ENCODE results near the gene SMYD2.

The SMYD2 gene

DNA sequence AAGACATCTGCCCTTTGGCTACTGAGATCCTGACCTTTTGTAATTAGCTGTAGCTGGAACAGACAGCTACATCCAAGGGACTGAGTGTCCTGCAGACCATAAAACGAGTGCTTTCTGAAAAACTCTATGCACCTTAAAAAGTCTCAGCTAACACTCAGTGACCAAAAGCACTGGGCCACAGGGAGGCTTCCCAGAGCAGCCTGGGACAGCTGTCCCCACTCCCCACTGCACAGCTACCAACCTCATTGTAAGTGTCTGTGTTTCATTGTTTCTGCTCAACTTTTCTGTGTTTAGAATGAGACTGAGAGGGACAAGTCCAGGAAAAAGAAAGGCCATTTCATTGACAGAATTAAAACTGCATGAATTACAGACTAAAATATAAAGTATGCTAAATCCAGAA, 80.7 kb downstream of the SMYD2 start:
- DNase-seq (ENCODE audit: low read depth, low spot score) = no peak

DNA sequence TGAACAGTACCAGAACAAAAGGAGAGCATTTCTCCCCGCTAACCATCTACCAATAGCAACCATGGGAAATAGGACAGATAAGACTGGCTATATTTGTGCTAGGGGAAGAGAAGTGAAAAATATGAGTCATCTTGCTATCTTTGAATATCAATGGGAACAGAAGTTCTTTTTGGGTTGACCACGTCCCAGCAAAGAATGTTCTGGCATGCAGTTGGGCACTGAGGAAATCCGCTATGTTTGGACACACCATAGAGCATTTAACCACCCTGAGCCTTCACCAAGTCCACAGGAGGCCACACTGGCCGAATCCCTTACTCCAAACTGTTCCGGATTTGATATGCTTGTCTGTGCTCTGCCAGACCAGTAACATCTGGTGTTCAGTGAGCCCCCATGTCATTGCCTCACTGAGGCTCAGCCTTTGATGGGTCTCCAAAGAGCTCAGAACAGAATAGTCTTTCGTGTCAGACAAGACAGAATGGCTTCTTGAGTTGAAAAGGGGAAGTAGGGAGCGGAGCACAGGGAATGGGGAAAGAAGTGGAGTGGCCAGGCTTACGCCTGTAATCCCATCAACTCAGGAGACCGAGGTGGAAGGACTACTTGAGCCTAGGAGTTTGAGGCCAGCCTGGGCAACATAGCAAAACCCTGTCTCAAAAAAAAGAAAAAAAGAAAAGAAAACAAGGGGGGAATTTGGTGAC, 81.4 kb downstream of the SMYD2 start:
- no peak for DNase-seq (ENCODE audit: low read depth, low spot score)

DNA sequence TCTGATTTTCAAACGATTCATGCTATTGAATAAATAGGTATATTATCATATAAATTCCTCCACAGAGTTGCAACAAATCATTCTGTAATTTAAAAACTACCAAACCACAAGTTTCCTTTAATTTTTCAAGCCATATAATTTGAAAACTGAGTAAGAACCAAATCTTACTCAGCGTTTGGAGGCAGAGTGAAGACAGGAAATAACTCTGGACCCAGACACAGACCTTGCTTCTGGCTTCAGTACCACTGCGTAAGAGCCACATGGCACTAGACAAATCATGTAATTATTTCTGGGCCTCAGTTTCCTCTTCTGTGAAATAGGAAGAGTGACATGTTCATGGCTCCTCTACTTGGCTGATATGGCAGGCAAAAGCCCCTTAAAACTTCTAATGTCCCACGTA, 82.4 kb downstream of the SMYD2 start:
- DNase-seq (ENCODE audit: low read depth, low spot score) = no peak

DNA sequence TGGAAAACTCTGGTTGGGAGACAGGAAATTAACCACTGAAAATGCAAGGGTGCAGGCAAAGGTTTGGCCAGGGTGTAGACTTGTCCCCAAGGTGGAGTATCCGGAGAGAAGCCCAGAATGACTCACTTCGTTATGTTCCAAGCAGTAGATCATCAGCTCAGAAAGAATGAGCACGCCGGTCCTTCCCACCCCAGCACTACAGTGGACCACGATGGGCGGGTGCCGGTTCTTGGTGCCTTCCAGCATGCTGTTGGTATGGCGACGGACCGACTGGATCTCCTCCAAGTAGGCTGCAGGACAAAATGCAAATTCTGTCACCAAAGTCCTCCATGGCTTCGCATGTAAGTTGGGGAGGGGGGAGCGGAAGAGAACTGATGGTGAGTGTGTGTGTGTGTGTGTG, 83.4 kb downstream of the SMYD2 start:
- DNase-seq (ENCODE audit: low read depth, low spot score) = no peak

DNA sequence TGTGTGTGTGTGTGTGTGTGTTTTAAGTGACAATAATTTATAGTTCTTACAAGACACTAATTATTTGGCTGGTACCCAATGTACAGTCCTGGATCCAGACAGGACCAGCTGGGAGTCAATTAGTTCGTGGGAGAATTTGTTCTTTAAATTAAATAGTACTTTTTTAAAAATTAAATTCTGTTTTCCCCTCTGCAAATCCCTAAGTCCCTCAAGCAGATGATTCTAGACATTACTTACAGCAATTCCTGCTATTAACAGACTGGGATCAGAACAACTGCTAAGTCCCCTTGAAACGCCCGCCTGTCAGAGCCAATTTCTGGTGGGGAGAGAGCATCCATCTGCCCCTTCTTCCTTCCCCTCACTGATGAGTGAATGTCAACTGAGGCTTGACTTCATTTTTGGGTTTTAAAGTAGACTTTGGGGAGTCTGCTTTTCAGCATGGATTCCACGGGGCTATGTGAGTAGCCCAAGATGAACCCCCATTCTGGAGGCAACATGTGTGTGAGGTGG, 83.9 kb downstream of the SMYD2 start:
- no peak for DNase-seq (ENCODE audit: low read depth, low spot score)

DNA sequence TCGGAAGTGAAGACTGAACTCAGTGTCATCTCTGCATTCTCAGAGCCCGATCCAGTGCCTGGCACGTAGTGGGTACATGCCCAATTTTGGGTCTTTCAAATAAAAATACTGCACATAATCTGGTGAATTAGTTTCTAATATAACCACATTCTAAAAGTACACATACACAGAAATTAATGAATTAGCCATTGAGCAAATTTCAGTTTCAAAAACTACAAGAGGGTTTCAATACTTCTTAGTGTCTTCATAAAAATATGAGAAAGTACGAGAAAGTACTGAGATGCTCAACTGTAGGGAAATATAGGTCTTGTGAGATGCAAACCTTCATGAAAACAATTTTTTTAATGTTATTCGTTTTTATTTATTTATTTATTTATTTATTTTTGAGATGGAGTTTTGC, 86.9 kb downstream of the SMYD2 start:
- DNase-seq (ENCODE audit: low read depth, low spot score) = no peak

GRCh38 chr1:214369364-214369763, 88.4 kb downstream of the SMYD2 start:
- DNase-seq (ENCODE audit: low read depth, low spot score) = no peak

DNA sequence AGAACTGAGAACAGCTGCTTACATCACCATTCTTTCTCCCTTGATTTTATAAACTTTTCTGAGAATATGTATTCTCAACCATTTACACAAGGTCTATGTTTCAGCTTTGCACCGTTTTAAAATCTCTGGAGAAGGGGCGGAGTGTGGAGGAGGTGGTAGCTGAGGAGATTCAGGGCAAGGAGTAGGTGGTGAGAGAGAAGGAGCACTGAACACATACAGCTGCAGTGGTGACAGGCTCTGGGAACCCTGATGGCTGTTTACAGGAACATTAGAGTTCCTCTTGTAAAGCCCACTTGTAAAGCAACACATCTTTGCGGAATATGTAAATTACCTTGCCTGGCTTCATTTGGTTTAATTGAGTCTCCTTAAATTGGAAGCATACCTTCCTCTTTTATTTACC, 89.7 kb downstream of the SMYD2 start:
- DNase-seq (ENCODE audit: low read depth, low spot score) = no peak

DNA sequence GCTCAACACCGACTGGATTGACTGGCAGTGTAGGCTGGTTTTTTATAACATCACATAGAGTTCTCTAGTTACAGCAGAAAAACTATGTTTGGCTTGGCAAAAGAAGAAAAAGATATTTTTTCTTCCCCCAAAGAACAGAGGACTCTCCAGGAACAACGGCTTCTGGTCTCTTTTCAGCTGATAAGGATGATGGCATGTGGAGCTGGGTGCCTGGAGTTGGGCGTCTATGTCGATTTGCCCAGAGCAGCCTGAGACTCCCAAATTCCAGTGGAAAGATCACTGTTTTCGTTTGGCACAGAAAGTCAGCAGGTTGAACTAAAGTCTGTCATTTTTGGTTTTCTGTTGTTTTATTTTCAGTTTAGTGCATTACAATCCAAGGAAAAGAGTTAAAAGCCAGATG, 91.1 kb downstream of the SMYD2 start:
- no peak for DNase-seq (ENCODE audit: low read depth, low spot score)

GRCh38 chr1:214377485-214377884, 96.5 kb downstream of the SMYD2 start:
- no peak for DNase-seq (ENCODE audit: low read depth, low spot score)

- no peak for DNase-seq (ENCODE audit: low read depth, low spot score)
Measured at GRCh38 chr1:214377886-214378285, 96.9 kb downstream of the SMYD2 start.

GRCh38 chr1:214378492-214378891, 97.5 kb downstream of the SMYD2 start:
- DNase-seq (ENCODE audit: low read depth, low spot score) = no peak

DNA sequence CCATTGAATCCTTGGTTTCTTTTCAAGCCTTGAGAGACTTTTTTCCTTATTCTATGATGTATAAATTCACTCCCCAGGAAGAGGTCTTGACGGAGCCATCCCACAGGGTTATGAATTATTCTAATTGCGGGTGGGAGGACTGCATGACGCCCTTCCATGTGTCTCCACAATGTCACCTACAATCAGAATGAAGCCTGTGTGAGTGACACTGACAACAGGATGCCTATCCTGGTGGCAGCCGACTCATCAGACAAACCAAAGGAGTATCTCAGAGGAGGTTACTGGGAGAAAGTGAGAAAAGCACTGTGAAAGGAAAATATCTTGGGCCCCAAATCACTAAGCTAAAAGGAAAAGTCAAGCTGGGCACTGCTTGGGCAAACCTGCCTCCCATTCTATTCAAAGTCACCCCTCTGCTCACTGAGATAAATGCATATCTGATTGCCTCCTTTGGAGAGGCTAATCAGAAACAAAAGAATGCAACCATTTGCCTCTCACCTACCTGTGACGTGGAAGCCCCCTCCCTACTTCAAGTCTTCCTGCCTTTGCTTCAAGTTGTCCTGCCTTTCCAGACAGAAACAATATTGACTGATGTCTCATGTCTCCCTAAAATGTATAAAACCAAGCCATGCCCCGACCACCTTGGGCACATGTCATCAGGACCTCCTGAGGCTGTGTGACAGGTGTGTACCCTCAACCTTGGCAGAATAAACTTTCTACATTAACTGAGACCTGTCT, 98.4 kb downstream of the SMYD2 start:
- DNase-seq (ENCODE audit: low read depth, low spot score) = no peak

- no peak for DNase-seq (ENCODE audit: low read depth, low spot score)
Measured at GRCh38 chr1:214380396-214380795, 99.4 kb downstream of the SMYD2 start.

GRCh38 chr1:214380986-214381695, 100.2 kb downstream of the SMYD2 start:
- no peak for DNase-seq (ENCODE audit: low read depth, low spot score)

- no peak for DNase-seq (ENCODE audit: low read depth, low spot score)
Measured at GRCh38 chr1:214383381-214384372, 102.7 kb downstream of the SMYD2 start.

DNA sequence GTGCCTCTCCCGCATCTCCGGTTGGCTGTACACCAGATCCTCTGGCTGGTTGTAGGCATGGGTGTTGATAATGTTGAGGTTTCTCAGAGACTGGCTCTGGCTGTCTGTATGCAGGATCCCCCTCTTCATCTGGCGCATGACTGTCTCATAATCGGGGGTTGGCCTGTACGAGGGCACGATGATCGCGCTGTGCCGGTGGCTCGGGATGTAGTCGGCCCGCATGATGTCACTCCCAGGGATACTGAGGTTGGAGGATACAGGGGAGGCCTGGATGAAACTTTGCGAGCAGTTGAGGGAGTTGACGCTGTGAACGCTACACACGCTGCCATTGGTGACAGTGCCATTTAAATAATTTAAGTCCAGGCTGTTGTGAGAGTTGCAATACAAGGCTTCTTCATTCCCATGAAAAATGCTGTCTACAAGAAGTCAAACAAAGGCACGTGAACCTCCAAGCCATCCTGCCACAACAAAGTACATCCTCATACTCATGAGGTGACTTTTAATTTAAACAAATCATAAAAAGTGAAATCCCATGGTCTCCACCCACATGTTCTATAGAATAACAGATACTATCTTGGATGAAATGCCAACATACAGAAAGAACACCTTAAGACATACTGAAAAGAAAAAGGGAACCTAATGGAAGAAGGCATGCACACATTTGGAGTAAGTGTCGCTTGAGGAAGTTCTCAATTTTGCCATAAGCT, 103.6 kb downstream of the SMYD2 start:
- no peak for DNase-seq (ENCODE audit: low read depth, low spot score)

- no peak for DNase-seq (ENCODE audit: low read depth, low spot score)
Measured at GRCh38 chr1:214385428-214385827, 104.5 kb downstream of the SMYD2 start.

DNA sequence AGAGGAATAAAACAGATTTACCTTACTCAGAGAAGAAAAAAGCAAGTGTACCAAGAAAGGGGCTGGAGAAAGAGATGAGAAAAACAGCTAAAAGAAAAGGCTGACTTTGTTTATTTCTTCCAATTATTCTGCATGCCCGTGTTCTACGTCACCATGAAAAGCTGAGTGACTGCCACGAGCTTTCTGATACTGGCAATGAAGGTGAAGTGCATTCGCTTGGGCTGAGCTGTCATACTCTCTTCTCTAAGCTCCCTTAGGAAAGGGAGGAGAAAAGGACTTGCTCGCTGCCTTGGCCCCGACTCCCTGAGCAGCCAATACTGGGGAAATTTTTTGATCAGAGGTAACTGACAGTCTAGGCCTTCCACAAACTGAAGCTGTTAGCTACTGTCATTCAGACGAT, 105.4 kb downstream of the SMYD2 start:
- DNase-seq (ENCODE audit: low read depth, low spot score) = no peak
